Measurements from ENCODE around the gene MRAS.

DNA sequence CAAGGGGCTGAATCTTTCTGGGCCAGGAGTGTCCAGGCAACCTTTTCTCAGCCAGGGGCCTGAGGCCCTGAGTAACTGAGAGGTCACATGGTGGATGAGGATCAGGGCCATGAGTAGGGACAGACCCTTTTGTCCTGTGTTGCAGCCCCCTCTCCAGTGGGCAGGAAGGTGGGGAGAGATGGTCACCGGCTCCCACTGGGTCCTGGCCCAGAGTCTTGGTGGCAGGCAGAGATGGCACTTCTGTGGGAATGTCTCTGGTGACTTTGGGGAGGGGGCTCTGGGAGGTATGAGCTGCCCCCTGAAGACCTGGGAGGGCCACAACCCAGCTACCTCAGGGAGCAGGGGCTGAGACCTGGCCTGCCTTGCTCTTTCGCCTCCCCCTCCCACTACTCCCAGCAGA is 92.9 kb downstream of the MRAS start:
- TF ChIP-seq POLR2A (IDR thresholded peaks at IDR 0.05; ENCODE audit: low read depth, low read length): no peak
- TF ChIP-seq TAF1 (IDR thresholded peaks at IDR 0.05; ENCODE audit: borderline replicate concordance, low read depth, low read length): no peak

Data from GM12892 (cell line).